H9 (cell line): ENCODE measurements around the gene MIEF2. TPM values are rescaled to one million over a fixed set of nuclear protein-coding genes. Genes with fewer than 3 reads are reported as not detected.

Source experiments
- DNase-seq: peaks from one replicate; pipeline ENCODE4 v3.0.0-alpha.2; 2017
- H2AFZ ChIP-seq: one replicate; pipeline ENCODE4 v1.6.1; 2013; ENCODE audit warnings: mild to moderate bottlenecking, low read length, control low read depth, moderate library complexity
- H2AK5ac ChIP-seq: 2 replicates; pipeline ENCODE4 v1.6.1; 2013; ENCODE audit warnings: low read length, control low read depth, mixed read lengths; ENCODE audit not compliant: insufficient read length
- H2BK120ac ChIP-seq: one replicate; pipeline ENCODE4 v1.6.1; 2013; ENCODE audit warnings: low read depth, mild to moderate bottlenecking, low read length, control low read depth, inconsistent platforms; ENCODE audit not compliant: poor library complexity, severe bottlenecking
- H2BK12ac ChIP-seq: 2 replicates; pipeline ENCODE4 v1.6.1; 2013; ENCODE audit warnings: low read length, control low read depth, mixed read lengths, low read depth; ENCODE audit not compliant: insufficient read length
- H2BK15ac ChIP-seq: 2 replicates; pipeline ENCODE4 v1.6.1; 2013; ENCODE audit warnings: low read depth, low read length, control low read depth
- H2BK20ac ChIP-seq: one replicate; pipeline ENCODE4 v1.6.1; 2013; ENCODE audit warnings: low read depth, mild to moderate bottlenecking, low read length, control low read depth, inconsistent platforms; ENCODE audit not compliant: poor library complexity, severe bottlenecking
- H2BK5ac ChIP-seq: 2 replicates; pipeline ENCODE4 v1.6.1; 2013; ENCODE audit warnings: low read length, control low read depth, mixed read lengths; ENCODE audit not compliant: insufficient read length
- H3K14ac ChIP-seq: 2 replicates; pipeline ENCODE4 v1.6.1; 2013; ENCODE audit warnings: low read length, control low read depth; ENCODE audit not compliant: insufficient read depth
- H3K18ac ChIP-seq: 2 replicates; pipeline ENCODE4 v1.6.1; 2013; ENCODE audit warnings: low read depth, mild to moderate bottlenecking, mixed read lengths, low read length, control low read depth; ENCODE audit not compliant: insufficient read length
- H3K23ac ChIP-seq: 2 replicates; pipeline ENCODE4 v1.6.1; 2013; ENCODE audit warnings: low read length, control low read depth, mixed read lengths, low read depth; ENCODE audit not compliant: insufficient read length
- H3K23me2 ChIP-seq: 2 replicates; pipeline ENCODE4 v1.6.1; 2013; ENCODE audit warnings: low read depth, mild to moderate bottlenecking, mixed read lengths, low read length, control low read depth; ENCODE audit not compliant: insufficient read length, poor library complexity, severe bottlenecking
- H3K27ac ChIP-seq: 2 replicates; pipeline ENCODE4 v1.5.1; 2013; ENCODE audit warnings: low read length, control low read depth, mixed read lengths, low read depth; ENCODE audit not compliant: insufficient read length
- H3K27me3 ChIP-seq: 2 replicates; pipeline ENCODE4 v1.6.1; 2013; ENCODE audit warnings: low read length, control low read depth, inconsistent platforms; ENCODE audit not compliant: insufficient read depth
- H3K4ac ChIP-seq: 2 replicates; pipeline ENCODE4 v1.6.1; 2013; ENCODE audit warnings: low read depth, mild to moderate bottlenecking, control low read depth, inconsistent platforms, low read length, moderate library complexity
- H3K4me1 ChIP-seq: 2 replicates; pipeline ENCODE4 v1.6.1; 2013; ENCODE audit warnings: low read length, control low read depth, inconsistent platforms; ENCODE audit not compliant: insufficient read depth
- H3K4me2 ChIP-seq: 2 replicates; pipeline ENCODE4 v1.6.1; 2013; ENCODE audit warnings: low read length, control low read depth, mixed read lengths; ENCODE audit not compliant: insufficient read length, insufficient read depth
- H3K56ac ChIP-seq: 2 replicates; pipeline ENCODE4 v1.6.1; 2013; ENCODE audit warnings: low read depth, mild to moderate bottlenecking, mixed read lengths, low read length, control low read depth; ENCODE audit not compliant: insufficient read length
- H3K79me1 ChIP-seq: 2 replicates; pipeline ENCODE4 v1.6.1; 2013; ENCODE audit warnings: low read depth, mild to moderate bottlenecking, moderate library complexity, low read length, control low read depth, inconsistent platforms; ENCODE audit not compliant: insufficient read depth, poor library complexity, severe bottlenecking
- H3K79me2 ChIP-seq: 2 replicates; pipeline ENCODE4 v1.6.1; 2013; ENCODE audit warnings: low read length, control low read depth, inconsistent platforms; ENCODE audit not compliant: insufficient read depth
- H3K9ac ChIP-seq: 2 replicates; pipeline ENCODE4 v1.6.1; 2013; ENCODE audit warnings: low read length, control low read depth, mixed read lengths; ENCODE audit not compliant: insufficient read length; ENCODE audit errors: extremely low read depth
- H3K9me3 ChIP-seq: one replicate; pipeline ENCODE4 v1.6.1; 2013; ENCODE audit warnings: low read depth, low read length, inconsistent platforms; ENCODE audit not compliant: control insufficient read depth
- H3T11ph ChIP-seq: one replicate; pipeline ENCODE4 v1.6.1; 2013; ENCODE audit warnings: mild to moderate bottlenecking, low read length, control low read depth, inconsistent platforms
- H4K20me1 ChIP-seq: one replicate; pipeline ENCODE4 v1.6.1; 2013; ENCODE audit not compliant: control insufficient read depth, insufficient read length, insufficient read depth
- H4K5ac ChIP-seq: 2 replicates; pipeline ENCODE4 v1.6.1; 2013; ENCODE audit warnings: low read depth, mild to moderate bottlenecking, mixed read lengths, low read length, control low read depth; ENCODE audit not compliant: insufficient read length
- H4K8ac ChIP-seq: replicated peaks from 2 replicates; pipeline ENCODE4 v1.6.1; 2013; ENCODE audit warnings: low read length, control low read depth, mixed read lengths, low read depth; ENCODE audit not compliant: insufficient read length
- H4K91ac ChIP-seq: 2 replicates; pipeline ENCODE4 v1.6.1; 2013; ENCODE audit warnings: low read depth, mild to moderate bottlenecking, moderate library complexity, mixed read lengths, low read length, control low read depth; ENCODE audit not compliant: insufficient read length
- H3K27ac Mint-ChIP-seq, 3 experiments: 2 replicates in 2 of 3; 3 replicates in 1 of 3; pipeline ENCODE4 v1.8.0; 2020 to 2021; ENCODE audit warnings: mixed read lengths in 3 of 3, mild to moderate bottlenecking in 1 of 3, moderate library complexity in 1 of 3
- H3K27me3 Mint-ChIP-seq: 2 replicates; pipeline ENCODE4 v1.8.0; 2021; ENCODE audit warnings: low read depth, mild to moderate bottlenecking, moderate library complexity, mixed read lengths
- H3K36me3 Mint-ChIP-seq, 3 experiments: 2 replicates in 2 of 3; 3 replicates in 1 of 3; pipeline ENCODE4 v1.8.0; 2020 to 2021; ENCODE audit warnings: low read depth in 3 of 3, mixed read lengths in 3 of 3; ENCODE audit not compliant: insufficient read depth in 1 of 3
- H3K4me1 Mint-ChIP-seq, 2 experiments: 2 replicates each; pipeline ENCODE4 v1.8.0; 2020; ENCODE audit warnings: mixed read lengths in 2 of 2
- H3K4me3 Mint-ChIP-seq, 2 experiments: 2 replicates in 1 of 2; 3 replicates in 1 of 2; pipeline ENCODE4 v1.8.0; 2020 to 2021; ENCODE audit warnings: mild to moderate bottlenecking in 2 of 2, mixed read lengths in 2 of 2, moderate library complexity in 1 of 2
- H3K9me3 Mint-ChIP-seq, 2 experiments: 2 replicates in 1 of 2; 3 replicates in 1 of 2; pipeline ENCODE4 v1.8.0; 2020; ENCODE audit warnings: mild to moderate bottlenecking in 2 of 2, mixed read lengths in 2 of 2, moderate library complexity in 1 of 2
- WGBS: extraction: QIAGEN DNeasy Blood & Tissue Kit; methylation state at CpG from one replicate; pipeline ENCODE4 v1.1.7; 2013; ENCODE audit warnings: missing lambda C conversion rate, low lambda C conversion rate, mixed read lengths; ENCODE audit not compliant: insufficient read length; ENCODE audit errors: extremely low coverage; 5-methylcytosine and 5-hydroxymethylcytosine counted together
- total RNA-seq: library from RNA; stranded (reverse); gene quantifications from 2 replicates; pipeline ENCODE4 v1.2.1, GENCODE V29; 2021
- TF ChIP-seq, protein P1 (sequence below): fragments of 200-600 bp; sonication (generic); conservative IDR thresholded peaks from 3 replicates; pipeline ENCODE4 v1.8.0; 2021; ENCODE audit warnings: antibody characterized with exemption, mild to moderate bottlenecking

Gene MIEF2
- total RNA-seq, 1 experiment from 2014 or later: 10.3 TPM

- Histone ChIP-seq H4K20me1 (peaks cover 3% of the 10 kb centered on the region), H3K27me3 (no peaks in the 10 kb centered on the region), H2AK5ac (no peak overlapping the region), H4K8ac (no peak overlapping the region), H3K56ac (no peak overlapping the region), H2BK120ac (no peak overlapping the region), H4K91ac (no peak overlapping the region), H3K23ac (no peak overlapping the region), H2BK20ac (no peak overlapping the region), H3K4ac (no peak overlapping the region), H3K14ac (no peak overlapping the region), H3K27ac (no peak overlapping the region), H2BK12ac (no peak overlapping the region), H2BK15ac (no peak overlapping the region), H3K9ac (no peak overlapping the region), H3K79me1 (no peaks in the 10 kb centered on the region), H3K79me2 (no peaks in the 10 kb centered on the region), H3T11ph (no peak overlapping the region), H2BK5ac (no peak overlapping the region), H3K23me2 (no peaks in the 10 kb centered on the region), H3K9me3 (no peaks in the 10 kb centered on the region), H2AFZ (no peak overlapping the region), H4K5ac (no peak overlapping the region), H3K4me1 (peaks cover 3% of the 10 kb centered on the region; the same call in 1 of the 2 replicates), H3K18ac (no peak overlapping the region), H3K4me2 (peak overlapping the region; percentile 46)
- Mint-ChIP-seq H3K36me3 (peaks cover 18 to 85% (median 71%) of the 10 kb centered on the region in 3 experiments; a peak in 6 of 7 replicates), H3K27me3 (no peaks in the 10 kb centered on the region; the same call in 1 of the 2 replicates), H3K27ac (peak overlapping the region in 2 of 3 experiments; percentile 66 to 92; a peak in 3 of 7 replicates), H3K9me3 (no peaks in the 10 kb centered on the region; a peak in 1 of 5 replicates), H3K4me1 (peaks cover 15 to 25% of the 10 kb centered on the region in 2 experiments), H3K4me3 (peak overlapping the region; percentile 83 to 92)
- TF ChIP-seq, protein P1, sequence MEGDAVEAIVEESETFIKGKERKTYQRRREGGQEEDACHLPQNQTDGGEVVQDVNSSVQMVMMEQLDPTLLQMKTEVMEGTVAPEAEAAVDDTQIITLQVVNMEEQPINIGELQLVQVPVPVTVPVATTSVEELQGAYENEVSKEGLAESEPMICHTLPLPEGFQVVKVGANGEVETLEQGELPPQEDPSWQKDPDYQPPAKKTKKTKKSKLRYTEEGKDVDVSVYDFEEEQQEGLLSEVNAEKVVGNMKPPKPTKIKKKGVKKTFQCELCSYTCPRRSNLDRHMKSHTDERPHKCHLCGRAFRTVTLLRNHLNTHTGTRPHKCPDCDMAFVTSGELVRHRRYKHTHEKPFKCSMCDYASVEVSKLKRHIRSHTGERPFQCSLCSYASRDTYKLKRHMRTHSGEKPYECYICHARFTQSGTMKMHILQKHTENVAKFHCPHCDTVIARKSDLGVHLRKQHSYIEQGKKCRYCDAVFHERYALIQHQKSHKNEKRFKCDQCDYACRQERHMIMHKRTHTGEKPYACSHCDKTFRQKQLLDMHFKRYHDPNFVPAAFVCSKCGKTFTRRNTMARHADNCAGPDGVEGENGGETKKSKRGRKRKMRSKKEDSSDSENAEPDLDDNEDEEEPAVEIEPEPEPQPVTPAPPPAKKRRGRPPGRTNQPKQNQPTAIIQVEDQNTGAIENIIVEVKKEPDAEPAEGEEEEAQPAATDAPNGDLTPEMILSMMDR: no peak
- no CpG with 5 or more reads among the region's 24 CpGs for WGBS
- no peak for DNase-seq
Measured at GRCh38 chr17:18246109-18246725, 14.2 kb upstream of the MIEF2 start.
